H1 (cell line): ENCODE results near the gene MIER2. TPM values are rescaled to one million over a fixed set of nuclear protein-coding genes. Genes with fewer than 3 reads are reported as not detected.

Experiments
- TAF7 ChIP-seq: optimal IDR thresholded peaks from 2 replicates; pipeline ENCODE3; 2011; ENCODE audit warnings: low read depth, mild to moderate bottlenecking, inconsistent platforms, low read length, moderate library complexity, borderline replicate concordance
- polyA plus RNA-seq, 7 experiments: library from polyadenylated mRNA; depleted of rRNA in 3 of 7; stranded (reverse) in 5 of 7; unstranded in 2 of 7; fragments of >200 nt in 5 of 7; fragments of 200-250 nt in 2 of 7; gene quantifications; 1 replicate in 5 of 7; 2 replicates in 1 of 7; 4 replicates in 1 of 7; pipeline versions ENCODE4 v1.2.1 to v1.2.3, GENCODE V29; 2011 to 2013; ENCODE audit warnings: missing spikeins in 2 of 7, mixed read lengths in 2 of 7
- total RNA-seq: library from RNA; stranded (reverse); fragmentation: NEBNext Ultra II Directional; extraction: Animal tissue kit (Norgen Biotek cat#: 25700); gene quantifications from 2 replicates; pipeline ENCODE4 v1.2.1, GENCODE V29; 2021
- TF ChIP-seq, protein P1 (sequence below): fragments of 300-600 bp; sonication (generic); IDR thresholded peaks from 2 replicates; pipeline ENCODE4 v1.7.1; 2012; ENCODE audit warnings: low read length, moderate library complexity, mild to moderate bottlenecking, inconsistent platforms; ENCODE audit not compliant: insufficient replicate concordance

The MIER2 gene
- total and polyA plus RNA-seq, 2 of the 8 experiments (the other 6 are each of a cell fraction or from before 2014, with no cell fraction given), result 30.3 to 48.3 TPM

DNA sequence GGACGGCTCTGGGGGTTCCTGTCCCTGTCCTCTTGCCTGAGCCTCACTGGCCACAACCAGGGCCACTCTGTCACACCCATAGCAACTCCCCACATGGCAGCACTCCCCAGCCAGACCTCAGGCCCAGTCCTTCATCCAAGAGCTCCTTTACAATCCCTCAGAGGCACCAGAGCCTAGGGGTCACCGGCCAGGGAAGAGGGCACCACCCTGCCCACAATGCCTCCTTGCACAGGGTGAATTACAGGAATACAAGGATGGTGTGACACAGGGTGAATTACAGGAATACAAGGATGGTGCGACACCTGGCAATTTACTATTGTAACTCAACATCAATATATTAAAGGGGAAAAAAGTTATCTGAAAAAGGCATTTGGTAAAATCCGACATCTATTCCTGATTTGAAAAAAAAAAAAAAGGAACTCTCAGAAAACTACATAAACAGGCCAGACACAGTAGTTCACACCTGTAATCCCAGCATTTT lies 16.5 kb downstream of the MIER2 start (continued):
- TF ChIP-seq, protein P1, sequence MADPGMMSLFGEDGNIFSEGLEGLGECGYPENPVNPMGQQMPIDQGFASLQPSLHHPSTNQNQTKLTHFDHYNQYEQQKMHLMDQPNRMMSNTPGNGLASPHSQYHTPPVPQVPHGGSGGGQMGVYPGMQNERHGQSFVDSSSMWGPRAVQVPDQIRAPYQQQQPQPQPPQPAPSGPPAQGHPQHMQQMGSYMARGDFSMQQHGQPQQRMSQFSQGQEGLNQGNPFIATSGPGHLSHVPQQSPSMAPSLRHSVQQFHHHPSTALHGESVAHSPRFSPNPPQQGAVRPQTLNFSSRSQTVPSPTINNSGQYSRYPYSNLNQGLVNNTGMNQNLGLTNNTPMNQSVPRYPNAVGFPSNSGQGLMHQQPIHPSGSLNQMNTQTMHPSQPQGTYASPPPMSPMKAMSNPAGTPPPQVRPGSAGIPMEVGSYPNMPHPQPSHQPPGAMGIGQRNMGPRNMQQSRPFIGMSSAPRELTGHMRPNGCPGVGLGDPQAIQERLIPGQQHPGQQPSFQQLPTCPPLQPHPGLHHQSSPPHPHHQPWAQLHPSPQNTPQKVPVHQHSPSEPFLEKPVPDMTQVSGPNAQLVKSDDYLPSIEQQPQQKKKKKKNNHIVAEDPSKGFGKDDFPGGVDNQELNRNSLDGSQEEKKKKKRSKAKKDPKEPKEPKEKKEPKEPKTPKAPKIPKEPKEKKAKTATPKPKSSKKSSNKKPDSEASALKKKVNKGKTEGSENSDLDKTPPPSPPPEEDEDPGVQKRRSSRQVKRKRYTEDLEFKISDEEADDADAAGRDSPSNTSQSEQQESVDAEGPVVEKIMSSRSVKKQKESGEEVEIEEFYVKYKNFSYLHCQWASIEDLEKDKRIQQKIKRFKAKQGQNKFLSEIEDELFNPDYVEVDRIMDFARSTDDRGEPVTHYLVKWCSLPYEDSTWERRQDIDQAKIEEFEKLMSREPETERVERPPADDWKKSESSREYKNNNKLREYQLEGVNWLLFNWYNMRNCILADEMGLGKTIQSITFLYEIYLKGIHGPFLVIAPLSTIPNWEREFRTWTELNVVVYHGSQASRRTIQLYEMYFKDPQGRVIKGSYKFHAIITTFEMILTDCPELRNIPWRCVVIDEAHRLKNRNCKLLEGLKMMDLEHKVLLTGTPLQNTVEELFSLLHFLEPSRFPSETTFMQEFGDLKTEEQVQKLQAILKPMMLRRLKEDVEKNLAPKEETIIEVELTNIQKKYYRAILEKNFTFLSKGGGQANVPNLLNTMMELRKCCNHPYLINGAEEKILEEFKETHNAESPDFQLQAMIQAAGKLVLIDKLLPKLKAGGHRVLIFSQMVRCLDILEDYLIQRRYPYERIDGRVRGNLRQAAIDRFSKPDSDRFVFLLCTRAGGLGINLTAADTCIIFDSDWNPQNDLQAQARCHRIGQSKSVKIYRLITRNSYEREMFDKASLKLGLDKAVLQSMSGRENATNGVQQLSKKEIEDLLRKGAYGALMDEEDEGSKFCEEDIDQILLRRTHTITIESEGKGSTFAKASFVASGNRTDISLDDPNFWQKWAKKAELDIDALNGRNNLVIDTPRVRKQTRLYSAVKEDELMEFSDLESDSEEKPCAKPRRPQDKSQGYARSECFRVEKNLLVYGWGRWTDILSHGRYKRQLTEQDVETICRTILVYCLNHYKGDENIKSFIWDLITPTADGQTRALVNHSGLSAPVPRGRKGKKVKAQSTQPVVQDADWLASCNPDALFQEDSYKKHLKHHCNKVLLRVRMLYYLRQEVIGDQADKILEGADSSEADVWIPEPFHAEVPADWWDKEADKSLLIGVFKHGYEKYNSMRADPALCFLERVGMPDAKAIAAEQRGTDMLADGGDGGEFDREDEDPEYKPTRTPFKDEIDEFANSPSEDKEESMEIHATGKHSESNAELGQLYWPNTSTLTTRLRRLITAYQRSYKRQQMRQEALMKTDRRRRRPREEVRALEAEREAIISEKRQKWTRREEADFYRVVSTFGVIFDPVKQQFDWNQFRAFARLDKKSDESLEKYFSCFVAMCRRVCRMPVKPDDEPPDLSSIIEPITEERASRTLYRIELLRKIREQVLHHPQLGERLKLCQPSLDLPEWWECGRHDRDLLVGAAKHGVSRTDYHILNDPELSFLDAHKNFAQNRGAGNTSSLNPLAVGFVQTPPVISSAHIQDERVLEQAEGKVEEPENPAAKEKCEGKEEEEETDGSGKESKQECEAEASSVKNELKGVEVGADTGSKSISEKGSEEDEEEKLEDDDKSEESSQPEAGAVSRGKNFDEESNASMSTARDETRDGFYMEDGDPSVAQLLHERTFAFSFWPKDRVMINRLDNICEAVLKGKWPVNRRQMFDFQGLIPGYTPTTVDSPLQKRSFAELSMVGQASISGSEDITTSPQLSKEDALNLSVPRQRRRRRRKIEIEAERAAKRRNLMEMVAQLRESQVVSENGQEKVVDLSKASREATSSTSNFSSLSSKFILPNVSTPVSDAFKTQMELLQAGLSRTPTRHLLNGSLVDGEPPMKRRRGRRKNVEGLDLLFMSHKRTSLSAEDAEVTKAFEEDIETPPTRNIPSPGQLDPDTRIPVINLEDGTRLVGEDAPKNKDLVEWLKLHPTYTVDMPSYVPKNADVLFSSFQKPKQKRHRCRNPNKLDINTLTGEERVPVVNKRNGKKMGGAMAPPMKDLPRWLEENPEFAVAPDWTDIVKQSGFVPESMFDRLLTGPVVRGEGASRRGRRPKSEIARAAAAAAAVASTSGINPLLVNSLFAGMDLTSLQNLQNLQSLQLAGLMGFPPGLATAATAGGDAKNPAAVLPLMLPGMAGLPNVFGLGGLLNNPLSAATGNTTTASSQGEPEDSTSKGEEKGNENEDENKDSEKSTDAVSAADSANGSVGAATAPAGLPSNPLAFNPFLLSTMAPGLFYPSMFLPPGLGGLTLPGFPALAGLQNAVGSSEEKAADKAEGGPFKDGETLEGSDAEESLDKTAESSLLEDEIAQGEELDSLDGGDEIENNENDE, result no peak
- no peak for TF ChIP-seq TAF7
